H1 (cell line): ENCODE results near the gene ZNF232. TPM values are rescaled to one million over a fixed set of nuclear protein-coding genes. Genes with fewer than 3 reads are reported as not detected.

Source experiments
- ASH2L ChIP-seq: fragments of 200-600, 300-600 bp; sonication (generic); IDR thresholded peaks from one replicate; pipeline ENCODE4 v1.7.1; 2017; ENCODE audit warnings: low read length
- EZH2 ChIP-seq: fragments of 200-600 bp; sonication (generic); IDR thresholded peaks from 2 replicates; pipeline ENCODE4 v1.7.1; 2012; ENCODE audit warnings: low read depth, mild to moderate bottlenecking, moderate library complexity, low read length, inconsistent platforms; ENCODE audit not compliant: severe bottlenecking
- polyA plus RNA-seq, 7 experiments: library from polyadenylated mRNA; depleted of rRNA in 3 of 7; stranded (reverse) in 5 of 7; unstranded in 2 of 7; fragments of >200 nt in 5 of 7; fragments of 200-250 nt in 2 of 7; gene quantifications; 1 replicate in 5 of 7; 2 replicates in 1 of 7; 4 replicates in 1 of 7; pipeline versions ENCODE4 v1.2.1 to v1.2.3, GENCODE V29; 2011 to 2013; ENCODE audit warnings: missing spikeins in 2 of 7, mixed read lengths in 2 of 7
- total RNA-seq: library from RNA; stranded (reverse); fragmentation: NEBNext Ultra II Directional; extraction: Animal tissue kit (Norgen Biotek cat#: 25700); gene quantifications from 2 replicates; pipeline ENCODE4 v1.2.1, GENCODE V29; 2021

ZNF232 gene
- total and polyA plus RNA-seq, 2 of the 8 experiments (the other 6 are each of a cell fraction or from before 2014, with no cell fraction given) = 11.1 to 41.0 TPM

GRCh38 chr17:5122586-5123342 lies 11.1 kb upstream of the ZNF232 start (continued):
- TF ChIP-seq ASH2L (no peak), EZH2 (peak; percentile 1)
